Activated CD8-positive, alpha-beta T cell treated with anti-CD3 and anti-CD28 coated beads for 36 hours (primary cell): ENCODE measurements around the gene ENTREP1. TPM values are rescaled to one million over a fixed set of nuclear protein-coding genes. Genes with fewer than 3 reads are reported as not detected.

Source experiments
- total RNA-seq, 2 experiments: library from RNA; stranded (reverse); gene quantifications; one replicate each; pipeline ENCODE4 v1.2.3, GENCODE V29; 2021

The ENTREP1 gene
- total RNA-seq, 2 experiments from 2014 or later: not detected

Other genes starting within 250 kb of the ENTREP1 start
- gene TJP2, start 150.9 kb upstream of the ENTREP1 start, total RNA-seq: 1 to 10 TPM; 3.7 to 3.9 TPM